GM23248 (cell line): ENCODE results near the gene CST7.

Experiments used
- EZH2 ChIP-seq: fragments of 200-600 bp; sonication (generic); IDR thresholded peaks from 2 replicates; pipeline ENCODE4 v1.6.1; 2018; ENCODE audit warnings: antibody characterized with exemption, mild to moderate bottlenecking; ENCODE audit not compliant: insufficient read depth, poor library complexity, severe bottlenecking
- EZH2phosphoT487 ChIP-seq: fragments of 200-600 bp; sonication (generic); IDR thresholded peaks from 2 replicates; pipeline ENCODE4 v1.6.1; 2018; ENCODE audit warnings: antibody characterized with exemption, moderate library complexity, mild to moderate bottlenecking, low read depth; ENCODE audit not compliant: insufficient read depth

GRCh38 chr20:25007491-25008305, 58.6 kb downstream of the CST7 start:
- no peak for TF ChIP-seq EZH2phosphoT487
- no peak for TF ChIP-seq EZH2
